HepG2 (cell line): ENCODE results near the gene LEPROT. TPM values are rescaled to one million over a fixed set of nuclear protein-coding genes. Genes with fewer than 3 reads are reported as not detected.

ENCODE experiments used
- ATAC-seq: fragments of 200-7000 bp; cut with Tn5 transposase; 3 replicates; pipeline ENCODE4 v1.9.1; 2020; ENCODE audit warnings: mild to moderate bottlenecking, moderate library complexity
- BruUV-seq: library from RNA; stranded (reverse); fragments of 400-500 nt; replicated peaks from 2 replicates; lab custom pipeline; 2021; lab: Mats Ljungman, UMichigan
- CTCF ChIA-PET: fragments of 300-600 bp; formaldehyde crosslinking; extraction: SDS; loops from one replicate; lab custom pipeline; 2021; ENCODE audit warnings: low total read pairs, inconsistent platforms, low intra/inter-chr PET ratio; lab: Yijun Ruan, JAX
- POLR2A ChIA-PET: fragments of 350-600 bp; sonication (Branson Sonifier 250); formaldehyde crosslinking; loops from one replicate; lab custom pipeline; 2020; ENCODE audit warnings: antibody characterized with exemption, inconsistent platforms; lab: Yijun Ruan, JAX
- DNase-seq: peaks from one replicate; pipeline ENCODE4 v3.0.0-alpha.2; 2015; ENCODE audit warnings: low spot score
- FAIRE-seq: peaks from 3 replicates; lab custom pipeline; 2011; peaks lifted over from hg19 to GRCh38; lab: Jason Lieb, UNC
- H2AFZ ChIP-seq: one replicate; pipeline ENCODE4 v1.6.1; 2011; ENCODE audit warnings: low read length, inconsistent platforms
- H3K27ac ChIP-seq: fragments of 300-600 bp; 3 replicates; pipeline ENCODE4 v1.8.0; 2011; ENCODE audit warnings: mixed run types, mild to moderate bottlenecking, mixed read lengths, low read length, inconsistent platforms; ENCODE audit not compliant: insufficient read depth; ENCODE audit errors: extremely low read length
- H3K27me3 ChIP-seq, 2 experiments: fragments of 200-600 bp in 1 of 2; 2 replicates in 1 of 2; 3 replicates in 1 of 2; pipeline versions ENCODE4 v1.6.0 to v1.8.0; 2011; ENCODE audit warnings: low read length in 2 of 2, mild to moderate bottlenecking in 2 of 2, moderate library complexity in 2 of 2, inconsistent platforms in 1 of 2; ENCODE audit not compliant: insufficient read depth in 2 of 2, control insufficient read depth in 1 of 2
- H3K36me3 ChIP-seq, 2 experiments: fragments of 200-600 bp in 1 of 2; replicated peaks in 1 of 2; 2 replicates in 1 of 2; 3 replicates in 1 of 2; pipeline versions ENCODE4 v1.5.1 to v1.8.0; 2011; ENCODE audit warnings: low read length in 2 of 2, inconsistent platforms in 1 of 2; ENCODE audit not compliant: insufficient read depth in 2 of 2, control insufficient read depth in 1 of 2
- H3K4me1 ChIP-seq: 2 replicates; pipeline ENCODE4 v1.5.1; 2012; ENCODE audit warnings: low read length, inconsistent platforms; ENCODE audit not compliant: insufficient read depth
- H3K4me2 ChIP-seq: 2 replicates; pipeline ENCODE4 v1.6.0; 2011; ENCODE audit warnings: low read depth, low read length, inconsistent platforms
- H3K4me3 ChIP-seq, 3 experiments: fragments of 200-600 bp in 1 of 3; sonication (generic), shearing (Covaris generic) in 1 of 3; replicated peaks in 1 of 3; 2 replicates each; pipeline ENCODE4 v1.5.1; 2011 to 2016; ENCODE audit warnings: low read length in 3 of 3, inconsistent platforms in 2 of 3, low read depth in 2 of 3, mild to moderate bottlenecking in 2 of 3, control low read depth in 1 of 3, mixed read lengths in 1 of 3; ENCODE audit not compliant: insufficient read depth in 1 of 3
- H3K79me2 ChIP-seq: one replicate; pipeline ENCODE4 v1.6.1; 2011; ENCODE audit warnings: low read length, inconsistent platforms; ENCODE audit not compliant: insufficient read depth
- H3K9ac ChIP-seq: 2 replicates; pipeline ENCODE4 v1.6.0; 2011; ENCODE audit warnings: mild to moderate bottlenecking, low read depth, low read length, inconsistent platforms; ENCODE audit not compliant: insufficient read depth
- H3K9me3 ChIP-seq: 2 replicates; pipeline ENCODE4 v1.5.1; 2012; ENCODE audit warnings: mild to moderate bottlenecking, low read length
- H4K20me1 ChIP-seq: 2 replicates; pipeline ENCODE4 v1.6.0; 2011; ENCODE audit warnings: inconsistent platforms, mild to moderate bottlenecking, low read length, moderate library complexity; ENCODE audit not compliant: insufficient read depth
- ATF7 ChIP-seq, 2 experiments: fragments of 450-650 bp in 1 of 2; sonication (generic) in 1 of 2; formaldehyde crosslinking in 1 of 2; IDR thresholded peaks; 2 replicates each; pipeline versions ENCODE4 v1.4.0 to v1.6.1; 2016 to 2020; ENCODE audit warnings: antibody characterized with exemption in 1 of 2, mild to moderate bottlenecking in 1 of 2, missing genetic modification reagents in 1 of 2
- CHD2 ChIP-seq: IDR thresholded peaks from 2 replicates; pipeline ENCODE4 v1.6.1; 2011; ENCODE audit warnings: low read depth, low read length, improper control_type of control experiment
- HHEX ChIP-seq: IDR thresholded peaks from 2 replicates; pipeline ENCODE4 v1.6.1; 2016; ENCODE audit warnings: control low read depth
- KLF12 ChIP-seq: sonication (generic); formaldehyde crosslinking; IDR thresholded peaks from 2 replicates; pipeline ENCODE4 v1.4.0; 2020; ENCODE audit warnings: missing genetic modification reagents, borderline replicate concordance
- MAFF ChIP-seq: IDR thresholded peaks from 2 replicates; pipeline ENCODE4 v1.6.1; 2011; ENCODE audit warnings: low read depth, low read length, improper control_type of control experiment
- MAFK ChIP-seq, 2 experiments: IDR thresholded peaks in 1 of 2; conservative IDR thresholded peaks in 1 of 2; 2 replicates each; pipeline ENCODE4 v1.6.1; 2011; ENCODE audit warnings: improper control_type of control experiment in 2 of 2, low read length in 2 of 2
- MBNL3 ChIP-seq: fragments of 250-450 bp; sonication (Bioruptor Pico); conservative IDR thresholded peaks from 2 replicates; pipeline ENCODE4 v1.8.0; 2022; ENCODE audit warnings: mild to moderate bottlenecking, inconsistent platforms
- POLR2AphosphoS5 ChIP-seq: IDR thresholded peaks from 2 replicates; pipeline ENCODE4 v1.6.1; 2012; ENCODE audit warnings: low read depth, low read length
- ZBTB38 ChIP-seq: sonication (generic); formaldehyde crosslinking; IDR thresholded peaks from 2 replicates; pipeline ENCODE4 v1.5.1; 2020; ENCODE audit warnings: mild to moderate bottlenecking, missing genetic modification reagents
- ZNF207 ChIP-seq: fragments of 450-650 bp; IDR thresholded peaks from 2 replicates; pipeline ENCODE4 v1.6.1; 2016; ENCODE audit warnings: antibody characterized with exemption, borderline replicate concordance
- ZNF670 ChIP-seq: sonication (generic); formaldehyde crosslinking; IDR thresholded peaks from 2 replicates; pipeline ENCODE4 v1.8.0; 2022; ENCODE audit warnings: mild to moderate bottlenecking, missing genetic modification reagents, borderline replicate concordance
- ZSCAN29 ChIP-seq: sonication (generic); formaldehyde crosslinking; conservative IDR thresholded peaks from 2 replicates; pipeline ENCODE4 v1.4.0; 2020; ENCODE audit warnings: mild to moderate bottlenecking, missing genetic modification reagents
- WGBS: methylation state at CpG from one replicate; pipeline ENCODE4 v1.1.6; 2017; ENCODE audit warnings: low lambda C conversion rate; 5-methylcytosine and 5-hydroxymethylcytosine counted together
- in situ Hi-C: cut with HindIII; loops from 2 replicates; pipeline ENCODE4 v1.10.0; 2017; ENCODE audit warnings: low pct_unique_long_range_greater_than_20kb; ENCODE audit not compliant: extremely low pct_ligation_motif_present
- intact Hi-C: fragments of 100-400 bp; cut with micrococcal nuclease; formaldehyde crosslinking; loops from one replicate; pipeline ENCODE4 v1.10.0; 2022; ENCODE audit not compliant: unreplicated experiment
- polyA plus RNA-seq, 8 experiments: library from polyadenylated mRNA; depleted of rRNA in 3 of 8; stranded (reverse) in 7 of 8; unstranded in 1 of 8; fragments of >200 nt; fragmentation: Illumina TruSeq in 4 of 8; extraction: Trizol in 4 of 8; gene quantifications; 2 replicates each; pipeline versions ENCODE4 v1.2.1 to v1.2.3, GENCODE V29; 2011 to 2016; ENCODE audit warnings: low read depth in 4 of 8, missing spikeins in 1 of 8, mixed read lengths in 1 of 8; ENCODE audit not compliant: insufficient read depth in 1 of 8
- total RNA-seq, 5 experiments: library from RNA; depleted of rRNA; stranded (reverse); fragments of >200 nt; fragmentation: Illumina TruSeq; extraction: Trizol; gene quantifications; 2 replicates each; pipeline ENCODE4 v1.2.3, GENCODE V29; 2016; ENCODE audit warnings: low read depth in 1 of 5

Gene LEPROT
- total and polyA plus RNA-seq, 2 of the 13 experiments (the other 11 are each of a cell fraction or from before 2014, with no cell fraction given) = 36.8 to 51.4 TPM

- H3K4me1 ChIP-seq = peaks cover 12% of the 10 kb centered on the region
Observed at GRCh38 chr1:65457868-65458267, 37.4 kb downstream of the LEPROT start.

GRCh38 chr1:65458730-65459396 lies 38.4 kb downstream of the LEPROT start:
- no peak for FAIRE-seq
- no peak overlapping the region for H3K4me3 ChIP-seq
- H3K9ac ChIP-seq = no peak overlapping the region
- H3K9me3 ChIP-seq = no peaks in the 10 kb centered on the region
- peak; percentile 34 to 41; a peak in 2 of 4 replicates for TF ChIP-seq MAFK (conservative IDR thresholded peaks at IDR 0.05 in 1 of 2, IDR thresholded peaks at IDR 0.05 in 1 of 2; ENCODE audit: low read length in 2 of 2)
- TF ChIP-seq MAFF = peak; percentile 40; the same call in 1 of the 2 replicates
- no peak for TF ChIP-seq ZSCAN29 (CRISPR knock-in tag)
- no peak for TF ChIP-seq ATF7 (IDR thresholded peaks at IDR 0.05)
- no peak for TF ChIP-seq ATF7 (CRISPR knock-in tag; IDR thresholded peaks at IDR 0.05)
- TF ChIP-seq, all 625 proteins: peak for 2
- H3K79me2 ChIP-seq = no peaks in the 10 kb centered on the region
- DNase-seq (no peak), ATAC-seq (peak; percentile 23; the same call in 1 of the 3 replicates)
- no peaks in the 10 kb centered on the region for H4K20me1 ChIP-seq
- POLR2A ChIA-PET = interaction anchor here (0.9 to 2.7 kb wide), 4 partner anchors 10 to 38 kb away, joined by 3 to 20 read pairs (median 5); partner anchors contain the start of genes LEPR and LEPROT
- H3K4me1 ChIP-seq = peaks cover 12% of the 10 kb centered on the region
- H3K4me2 ChIP-seq = no peak overlapping the region
- H3K27ac ChIP-seq = no peak overlapping the region
- CTCF ChIA-PET = interaction anchor here (1.2 kb wide), 1 partner anchor 122 kb away, joined by 4 read pairs; no protein-coding TSS in a partner anchor
- intact Hi-C loops (no loop called here), in situ Hi-C loops (no loop called here)
- 38% methylated on average over 1 of the region's 2 CpGs for WGBS
- H2AFZ ChIP-seq = no peak overlapping the region
- BruUV-seq = no TSS peak
- no peaks in the 10 kb centered on the region for H3K27me3 ChIP-seq
- no peaks in the 10 kb centered on the region for H3K36me3 ChIP-seq

More at GRCh38 chr1:65457868-65458267, 37.4 kb downstream of the LEPROT start:
- Histone ChIP-seq H3K4me2 (no peak overlapping the region), H3K9me3 (no peaks in the 10 kb centered on the region), H3K27ac (no peak overlapping the region), H3K9ac (no peak overlapping the region), H3K36me3 (no peaks in the 10 kb centered on the region), H4K20me1 (no peaks in the 10 kb centered on the region), H2AFZ (no peak overlapping the region), H3K4me3 (no peak overlapping the region), H3K27me3 (no peaks in the 10 kb centered on the region), H3K79me2 (no peaks in the 10 kb centered on the region)
- ATAC-seq (no peak), FAIRE-seq (no peak), DNase-seq (no peak)
- ChIA-PET CTCF (no interaction called here), POLR2A (interaction anchor here (2.0 to 2.7 kb wide), 2 partner anchors 11 to 19 kb away, joined by 5 to 20 read pairs; no protein-coding TSS in a partner anchor)
- intact Hi-C loops = no loop called here
- in situ Hi-C loops = no loop called here
- no peak for TF ChIP-seq ZNF207
- no peak for TF ChIP-seq KLF12 (CRISPR knock-in tag)
- TF ChIP-seq ZNF670 (CRISPR knock-in tag) = no peak
- no peak for TF ChIP-seq ZBTB38 (CRISPR knock-in tag)
- TF ChIP-seq MBNL3 (CRISPR knock-in tag) = no peak
- no peak for TF ChIP-seq CHD2
- TF ChIP-seq HHEX (CRISPR knock-in tag) = no peak
- TF ChIP-seq POLR2AphosphoS5 = no peak
- BruUV-seq = no TSS peak
